Hepatocyte (in vitro differentiated cells): ENCODE measurements around the gene NCOR2. TPM values are rescaled to one million over a fixed set of nuclear protein-coding genes. Genes with fewer than 3 reads are reported as not detected.

ENCODE experiments used
- DNase-seq: peaks from one replicate; pipeline ENCODE4 v3.0.0-alpha.2; 2016; ENCODE audit warnings: low spot score
- H2AFZ ChIP-seq: fragments of 200-600 bp; sonication (generic); 2 replicates; pipeline ENCODE4 v1.6.0; 2016; ENCODE audit warnings: antibody characterized with exemption, mild to moderate bottlenecking
- H3K27ac ChIP-seq: fragments of 200-600 bp; sonication (generic); 2 replicates; pipeline ENCODE4 v1.5.1; 2016; ENCODE audit warnings: mild to moderate bottlenecking
- H3K27me3 ChIP-seq: fragments of 200-600 bp; sonication (generic); 2 replicates; pipeline ENCODE4 v1.6.1; 2016
- H3K36me3 ChIP-seq: fragments of 200-600 bp; sonication (generic); replicated peaks from 2 replicates; pipeline ENCODE4 v1.5.1; 2016; ENCODE audit warnings: low read depth; ENCODE audit not compliant: insufficient read depth
- H3K4me1 ChIP-seq: fragments of 200-600 bp; sonication (generic); 2 replicates; pipeline ENCODE4 v1.5.1; 2016; ENCODE audit warnings: mild to moderate bottlenecking, moderate library complexity; ENCODE audit not compliant: insufficient read depth
- H3K4me2 ChIP-seq: fragments of 200-600 bp; sonication (generic); 2 replicates; pipeline ENCODE4 v1.6.0; 2016
- H3K4me3 ChIP-seq: fragments of 200-600 bp; sonication (generic); 2 replicates; pipeline ENCODE4 v1.5.1; 2016; ENCODE audit warnings: mild to moderate bottlenecking
- H3K79me2 ChIP-seq: fragments of 200-600 bp; sonication (generic); 2 replicates; pipeline ENCODE4 v1.6.0; 2017; ENCODE audit warnings: mild to moderate bottlenecking
- H3K9me2 ChIP-seq: fragments of 200-600 bp; sonication (generic); replicated peaks from 2 replicates; pipeline ENCODE4 v1.6.0; 2017; ENCODE audit warnings: mild to moderate bottlenecking; ENCODE audit not compliant: insufficient read depth
- H3K9me3 ChIP-seq: fragments of 200-600 bp; sonication (generic); 2 replicates; pipeline ENCODE4 v1.5.1; 2016; ENCODE audit warnings: low read depth, mild to moderate bottlenecking
- H4K20me1 ChIP-seq: fragments of 200-600 bp; sonication (generic); 2 replicates; pipeline ENCODE4 v1.6.0; 2016; ENCODE audit warnings: mild to moderate bottlenecking; ENCODE audit not compliant: insufficient read depth, poor library complexity, severe bottlenecking
- CTCF ChIP-seq: fragments of 200-600 bp; sonication (generic); IDR thresholded peaks from 2 replicates; pipeline ENCODE4 v1.5.1; 2016; ENCODE audit warnings: antibody characterized with exemption, mild to moderate bottlenecking; ENCODE audit not compliant: poor library complexity
- EZH2 ChIP-seq: fragments of 200-600 bp; sonication (generic); IDR thresholded peaks from 2 replicates; pipeline ENCODE4 v1.6.1; 2016; ENCODE audit warnings: antibody characterized with exemption, mild to moderate bottlenecking, borderline replicate concordance
- EZH2phosphoT487 ChIP-seq: fragments of 200-600 bp; sonication (generic); IDR thresholded peaks from one replicate; pipeline ENCODE4 v1.6.1; 2018; ENCODE audit warnings: antibody characterized with exemption, mild to moderate bottlenecking, low read depth, moderate library complexity; ENCODE audit not compliant: unreplicated experiment, severe bottlenecking
- WGBS: methylation state at CpG from one replicate; pipeline ENCODE4 v1.1.6; 2016; ENCODE audit warnings: low lambda C conversion rate; ENCODE audit errors: missing lambda C conversion rate; 5-methylcytosine and 5-hydroxymethylcytosine counted together
- polyA plus RNA-seq: library from polyadenylated mRNA; unstranded; fragments of >200 nt; fragmentation: Nextera tagmentation; extraction: Ambion mirVana; gene quantifications from 2 replicates; pipeline ENCODE4 v1.2.1, GENCODE V29; 2016
- total RNA-seq: library from RNA; depleted of rRNA; stranded (reverse); fragments of >200 nt; gene quantifications from 2 replicates; pipeline ENCODE4 v1.2.3, GENCODE V29; 2014

Gene NCOR2
- total and polyA plus RNA-seq, 2 experiments from 2014 or later, result 40.3 to 121 TPM

DNA sequence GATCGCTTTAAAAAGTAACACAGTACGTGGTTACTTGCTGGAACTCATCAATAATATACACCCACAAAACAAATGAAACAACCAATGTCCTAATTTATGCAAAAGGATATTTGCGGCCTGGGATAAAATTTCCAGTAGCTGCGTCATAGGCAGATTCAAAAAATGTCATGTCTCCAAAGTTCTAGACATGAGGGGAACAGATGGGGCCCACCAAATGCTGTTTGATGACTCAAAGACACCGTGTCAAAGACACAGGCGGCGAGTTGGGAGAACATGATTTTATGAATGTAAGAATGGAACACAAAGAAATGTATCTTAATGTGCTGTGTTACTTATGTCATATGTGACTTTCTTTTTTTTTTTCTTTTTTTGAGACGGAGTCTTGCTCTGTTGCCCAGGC is 34.3 kb upstream of the NCOR2 start:
- TF ChIP-seq CTCF (no peak), EZH2phosphoT487 (no peak), EZH2 (no peak)
- Histone ChIP-seq H3K4me1 (peaks cover 36% of the 10 kb centered on the region), H3K9me2 (no peaks in the 10 kb centered on the region), H3K9me3 (no peaks in the 10 kb centered on the region), H2AFZ (no peak overlapping the region), H3K36me3 (no peaks in the 10 kb centered on the region), H4K20me1 (no peaks in the 10 kb centered on the region), H3K27me3 (no peaks in the 10 kb centered on the region), H3K4me2 (no peak overlapping the region), H3K4me3 (no peak overlapping the region), H3K79me2 (no peaks in the 10 kb centered on the region), H3K27ac (no peak overlapping the region)
- DNase-seq, result no peak
- WGBS, result 89% methylated on average over 8 of the region's 8 CpGs

- DNase-seq, result no peak
- Histone ChIP-seq H3K36me3 (no peaks in the 10 kb centered on the region), H3K79me2 (no peaks in the 10 kb centered on the region), H2AFZ (no peak overlapping the region), H4K20me1 (no peaks in the 10 kb centered on the region), H3K27me3 (no peaks in the 10 kb centered on the region), H3K9me3 (no peaks in the 10 kb centered on the region), H3K4me3 (no peak overlapping the region), H3K27ac (no peak overlapping the region), H3K4me2 (no peak overlapping the region), H3K9me2 (no peaks in the 10 kb centered on the region), H3K4me1 (peaks cover 18% of the 10 kb centered on the region)
- WGBS, result 84% methylated on average over 10 of the region's 10 CpGs
- no peak for TF ChIP-seq EZH2phosphoT487
- TF ChIP-seq EZH2, result no peak
- no peak for TF ChIP-seq CTCF
Observed at GRCh38 chr12:124599074-124599999, 31.9 kb upstream of the NCOR2 start.

- H3K4me2 ChIP-seq, result no peak overlapping the region
- no peak overlapping the region for H3K27ac ChIP-seq
- no peaks in the 10 kb centered on the region for H3K4me1 ChIP-seq
- no peaks in the 10 kb centered on the region for H3K79me2 ChIP-seq
- no peaks in the 10 kb centered on the region for H3K27me3 ChIP-seq
- TF ChIP-seq EZH2phosphoT487 (no peak), CTCF (no peak), EZH2 (no peak)
- no peak overlapping the region for H2AFZ ChIP-seq
- DNase-seq, result no peak
- no peaks in the 10 kb centered on the region for H4K20me1 ChIP-seq
- H3K9me3 ChIP-seq, result no peaks in the 10 kb centered on the region
- H3K36me3 ChIP-seq, result no peaks in the 10 kb centered on the region
- 74% methylated on average over 2 of the region's 2 CpGs for WGBS
- H3K9me2 ChIP-seq, result no peaks in the 10 kb centered on the region
- H3K4me3 ChIP-seq, result no peak overlapping the region
Observed at GRCh38 chr12:124597041-124597440, 29.6 kb upstream of the NCOR2 start.
